Nephron progenitor cell (in vitro differentiated cells): ENCODE measurements around the gene APOA4.
A peak's percentile ranks its signal among the peaks of the same experiment; 100 is the strongest.

Experiments used
- DNase-seq: peaks from one replicate; pipeline ENCODE4 v3.0.0; 2021
- H3K27ac Mint-ChIP-seq: 2 replicates; pipeline ENCODE4 v1.8.0; 2021; ENCODE audit warnings: mild to moderate bottlenecking, moderate library complexity, mixed read lengths
- H3K27me3 Mint-ChIP-seq: 2 replicates; pipeline ENCODE4 v1.8.0; 2021; ENCODE audit warnings: mild to moderate bottlenecking, low read depth, mixed read lengths; ENCODE audit not compliant: poor library complexity
- H3K36me3 Mint-ChIP-seq: 2 replicates; pipeline ENCODE4 v1.8.0; 2021; ENCODE audit warnings: low read depth, mixed read lengths
- H3K4me1 Mint-ChIP-seq: 2 replicates; pipeline ENCODE4 v1.8.0; 2021; ENCODE audit warnings: mixed read lengths
- H3K4me3 Mint-ChIP-seq: 2 replicates; pipeline ENCODE4 v1.8.0; 2021; ENCODE audit warnings: mild to moderate bottlenecking, moderate library complexity, mixed read lengths
- H3K9me3 Mint-ChIP-seq: 2 replicates; pipeline ENCODE4 v1.8.0; 2021; ENCODE audit warnings: mild to moderate bottlenecking, moderate library complexity, mixed read lengths
- CTCF ChIP-seq: fragments of 200-600 bp; sonication (generic); IDR thresholded peaks from 2 replicates; pipeline ENCODE4 v1.5.0; 2021; ENCODE audit warnings: antibody characterized with exemption

APOA4 gene

GRCh38 chr11:116777056-116777455 lies 46.0 kb downstream of the APOA4 start:
- TF ChIP-seq CTCF = no peak
- Mint-ChIP-seq H3K27ac (no peak overlapping the region), H3K27me3 (no peaks in the 10 kb centered on the region), H3K36me3 (peaks cover 47% of the 10 kb centered on the region), H3K9me3 (no peaks in the 10 kb centered on the region), H3K4me3 (no peak overlapping the region), H3K4me1 (peaks cover 21% of the 10 kb centered on the region)
- no peak for DNase-seq

- TF ChIP-seq CTCF = no peak
- H3K4me3 Mint-ChIP-seq = no peak overlapping the region
- peaks cover 26% of the 10 kb centered on the region for H3K4me1 Mint-ChIP-seq
- H3K27ac Mint-ChIP-seq = no peak overlapping the region
- no peaks in the 10 kb centered on the region for H3K9me3 Mint-ChIP-seq
- no peak for DNase-seq
- peaks cover 42% of the 10 kb centered on the region for H3K36me3 Mint-ChIP-seq
- H3K27me3 Mint-ChIP-seq = no peaks in the 10 kb centered on the region
Measured at GRCh38 chr11:116776522-116776984, 46.6 kb downstream of the APOA4 start.

GRCh38 chr11:116775975-116776374 lies 47.1 kb downstream of the APOA4 start:
- Mint-ChIP-seq H3K27me3 (no peaks in the 10 kb centered on the region), H3K27ac (no peak overlapping the region), H3K9me3 (no peaks in the 10 kb centered on the region), H3K36me3 (peaks cover 38% of the 10 kb centered on the region), H3K4me3 (no peak overlapping the region), H3K4me1 (peaks cover 31% of the 10 kb centered on the region)
- DNase-seq = no peak
- TF ChIP-seq CTCF = no peak

- Mint-ChIP-seq H3K4me3 (peak overlapping the region; percentile 56), H3K9me3 (no peaks in the 10 kb centered on the region), H3K27me3 (no peaks in the 10 kb centered on the region), H3K4me1 (peaks cover 35% of the 10 kb centered on the region), H3K27ac (no peak overlapping the region), H3K36me3 (peaks cover 39% of the 10 kb centered on the region)
- no peak for DNase-seq
- no peak for TF ChIP-seq CTCF
Measured at GRCh38 chr11:116774661-116775060, 48.4 kb downstream of the APOA4 start.

GRCh38 chr11:116773203-116774097 lies 49.7 kb downstream of the APOA4 start:
- Mint-ChIP-seq H3K9me3 (no peaks in the 10 kb centered on the region), H3K36me3 (peaks cover 39% of the 10 kb centered on the region), H3K27ac (peak overlapping the region; percentile 70), H3K4me3 (peak overlapping the region; percentile 93), H3K4me1 (peaks cover 35% of the 10 kb centered on the region), H3K27me3 (no peaks in the 10 kb centered on the region)
- DNase-seq = peak; percentile 74
- TF ChIP-seq CTCF = no peak
